Mucosa of gallbladder (tissue), 1 donor: ENCODE data around the gene TMEM94. TPM values are rescaled to one million over a fixed set of nuclear protein-coding genes. Genes with fewer than 3 reads are reported as not detected.
"Not testable (repeated sequence)": the region's sequence is repeated elsewhere in the genome, so short reads cannot be mapped to it uniquely, and the experiment has no call there.

Source experiments
- DNase-seq: peaks from one replicate; pipeline ENCODE4 v3.0.0-alpha.2; 2020; ENCODE audit warnings: low spot score
- total RNA-seq: library from RNA; stranded (reverse); gene quantifications from one replicate; pipeline ENCODE4 v1.2.1, GENCODE V29; 2021
- donor health status: DM: no; HTN: no; CAD: no.

The TMEM94 gene
- total RNA-seq, 1 donor from 2014 or later = 106 TPM

DNA sequence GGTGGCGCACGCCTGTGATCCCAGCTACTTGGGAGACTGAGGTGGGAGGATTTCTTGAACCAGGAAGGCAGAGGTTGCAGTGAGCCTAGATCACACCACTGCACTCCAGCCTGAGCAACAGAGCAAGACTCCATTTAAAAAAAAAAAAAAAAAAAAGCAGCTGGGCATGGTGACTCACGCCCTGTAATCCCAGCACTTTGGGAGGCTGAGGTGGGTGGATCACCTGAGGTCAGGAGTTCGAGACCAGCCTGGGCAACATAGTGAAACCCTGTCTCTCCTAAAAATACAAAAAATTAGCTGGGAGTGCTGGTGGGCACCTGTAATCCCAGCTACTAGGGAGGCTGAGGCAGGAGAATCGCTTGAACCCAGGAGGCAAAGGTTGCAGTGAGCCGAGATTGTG lies 10.5 kb upstream of the TMEM94 start:
- DNase-seq = not testable (repeated sequence)

DNA sequence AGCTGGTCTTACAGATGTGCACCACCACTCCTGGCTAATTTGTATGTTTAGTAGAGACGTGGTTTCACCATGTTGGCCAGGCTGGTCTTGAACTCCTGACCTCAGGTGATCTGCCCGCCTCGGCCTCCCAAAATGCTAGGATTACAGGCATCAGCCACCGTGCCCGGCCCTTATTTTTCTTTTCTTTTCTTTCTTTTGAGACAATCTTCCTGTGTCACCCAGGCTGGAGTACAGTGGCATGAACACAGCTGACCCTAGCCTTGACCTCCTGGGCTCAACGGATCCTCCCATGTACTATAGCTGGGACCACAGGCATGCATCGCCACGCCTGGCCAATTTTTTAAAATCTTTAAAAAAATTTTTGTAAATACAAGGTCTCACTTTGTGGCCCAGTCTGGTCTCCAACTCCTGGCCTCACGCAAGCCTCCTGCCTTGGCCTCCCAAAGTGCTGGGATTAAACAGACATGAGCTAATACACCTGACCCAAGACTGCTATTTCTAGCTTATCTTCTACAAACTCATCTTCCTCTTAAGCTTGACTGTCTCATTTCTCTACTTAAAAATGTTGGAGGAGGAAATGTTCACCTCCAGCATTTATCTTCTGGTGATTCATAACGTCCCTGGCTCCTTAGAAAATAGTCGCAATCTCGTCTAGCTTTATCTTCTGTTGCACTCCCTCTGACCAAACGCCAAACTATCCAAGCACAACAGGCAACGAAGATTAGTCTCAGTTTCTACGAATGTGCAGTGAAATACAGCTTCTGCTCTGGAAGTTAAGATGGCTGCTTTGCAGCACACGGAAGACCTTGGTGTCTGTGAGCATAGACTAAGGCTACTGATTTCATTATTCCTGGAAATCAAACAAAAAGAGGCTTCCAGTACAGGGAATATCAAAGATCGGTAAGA lies 8.2 kb upstream of the TMEM94 start:
- no peak for DNase-seq

DNA sequence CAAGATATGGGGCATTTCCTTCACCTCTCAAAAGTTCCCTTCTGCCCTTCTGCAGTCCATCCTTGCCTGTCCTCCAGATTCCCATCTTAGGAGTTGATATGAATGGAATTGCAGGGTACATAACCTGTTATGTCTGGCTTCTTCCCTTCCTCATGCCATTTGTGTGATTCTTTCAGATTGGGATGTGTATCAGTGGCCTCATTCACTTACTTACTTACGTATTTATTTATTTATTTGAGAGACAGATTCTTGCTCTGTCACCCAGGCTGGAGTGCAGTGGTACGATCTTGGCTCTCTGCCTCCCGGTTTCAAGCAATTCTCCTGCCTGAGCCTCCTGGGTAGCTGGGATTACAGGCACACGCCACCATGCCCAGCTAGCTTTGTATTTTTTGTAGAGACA lies 6.2 kb upstream of the TMEM94 start:
- DNase-seq = no peak

DNA sequence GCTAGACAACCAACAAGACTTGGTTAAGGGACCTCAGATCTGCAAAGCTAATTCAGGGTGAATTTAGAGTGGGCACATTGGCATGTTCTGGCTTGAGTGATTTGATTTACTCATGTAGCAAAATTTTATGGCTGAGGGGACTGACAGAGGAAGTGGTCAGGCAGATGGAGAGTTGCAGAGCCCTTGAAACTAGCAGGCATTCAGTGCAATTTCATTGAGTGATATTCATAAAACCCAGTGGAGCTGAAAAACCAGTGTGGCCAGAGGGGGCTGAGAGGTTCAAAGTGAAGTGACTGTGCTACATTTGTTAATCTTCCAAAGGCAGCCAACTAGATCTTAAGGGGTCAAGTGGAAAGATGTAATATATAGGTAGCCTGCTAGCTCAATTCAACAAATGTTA lies 2.2 kb upstream of the TMEM94 start:
- no peak for DNase-seq

DNA sequence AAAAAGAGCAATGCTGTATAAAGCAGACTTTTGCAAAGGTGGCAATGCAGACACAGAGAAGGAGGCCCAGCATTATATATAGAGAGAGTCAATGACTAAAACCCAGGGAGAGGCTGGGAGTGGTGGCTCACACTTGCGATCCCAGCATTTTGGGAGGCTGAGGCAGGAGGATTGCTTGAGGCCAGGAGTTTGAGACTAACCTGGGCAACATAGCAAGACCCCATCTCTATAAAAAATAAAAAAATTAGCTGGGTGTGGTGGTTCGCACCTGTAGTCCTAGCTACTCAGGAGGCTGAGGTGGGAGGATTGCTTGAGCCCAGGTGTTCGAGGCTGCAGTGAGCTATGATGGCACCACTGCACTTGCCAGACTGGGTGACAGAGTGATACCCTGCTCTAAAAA lies 1.8 kb upstream of the TMEM94 start:
- not testable (repeated sequence) for DNase-seq

DNA sequence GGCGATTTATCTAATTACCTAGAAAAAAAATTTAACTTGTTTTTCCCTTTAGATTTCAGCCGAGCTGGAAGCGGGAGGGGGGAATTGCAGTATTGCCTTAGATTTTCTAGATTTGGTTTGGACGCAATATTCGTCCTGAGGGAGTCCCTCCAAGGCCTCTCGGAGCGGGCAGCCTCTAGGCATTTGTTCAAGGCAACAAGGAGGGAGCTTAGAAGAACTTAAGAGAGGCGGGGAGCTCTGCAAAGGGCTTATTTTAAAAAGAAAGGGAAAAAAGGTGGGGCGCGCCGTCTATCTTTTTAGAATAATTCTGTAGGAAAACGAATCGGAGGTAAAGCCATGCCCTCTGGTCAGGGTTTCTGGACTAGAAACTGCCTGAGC lies 407 bp upstream of the TMEM94 start:
- no peak for DNase-seq

DNA sequence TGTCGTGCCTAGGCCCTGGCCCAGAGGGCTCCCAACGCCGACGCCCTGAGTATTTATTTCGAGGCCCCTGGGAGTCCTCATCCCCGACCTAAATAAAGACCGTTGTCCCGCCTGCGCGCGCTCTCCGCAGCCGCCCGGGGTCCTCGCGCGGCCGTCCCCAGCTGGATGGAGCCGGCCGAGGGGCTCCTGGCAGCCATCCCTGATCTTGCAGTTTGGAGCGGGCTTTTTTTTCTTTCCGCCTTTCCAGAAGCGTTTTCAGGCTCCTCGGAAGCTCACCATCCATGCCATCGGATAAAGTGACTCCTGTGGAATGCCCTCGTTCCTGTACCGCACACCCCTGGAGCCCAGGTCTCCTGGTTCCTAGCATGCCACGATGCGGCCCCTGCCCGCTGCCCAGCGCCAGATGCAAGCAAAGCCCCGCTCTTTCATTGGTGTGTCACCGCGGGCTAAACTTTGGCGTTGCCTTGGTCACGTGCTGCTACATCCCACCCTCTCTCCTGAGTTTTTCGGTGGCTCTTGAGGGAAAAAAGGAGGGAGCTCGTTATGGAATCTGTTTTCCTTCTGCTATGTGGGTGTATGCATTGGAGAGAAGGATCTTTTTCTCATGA lies 716 bp downstream of the TMEM94 start:
- peak; percentile 18 for DNase-seq

DNA sequence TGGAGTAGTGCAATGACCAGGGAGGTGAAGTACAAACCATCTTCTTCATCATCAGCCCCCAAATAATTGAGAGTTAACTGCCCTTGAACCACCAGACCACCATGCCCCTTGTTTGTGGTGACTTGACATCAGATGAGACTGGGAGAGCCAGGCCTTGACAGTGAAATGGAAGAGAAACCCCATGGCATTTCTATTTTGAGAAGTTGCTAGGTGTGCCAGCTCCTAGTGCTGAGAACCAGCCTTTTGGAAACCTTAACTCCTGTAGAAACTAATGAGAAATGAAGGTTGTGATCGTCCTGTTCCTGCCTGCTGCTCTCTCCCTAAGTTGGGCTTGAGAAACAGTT lies 2.8 kb downstream of the TMEM94 start:
- DNase-seq = no peak

DNA sequence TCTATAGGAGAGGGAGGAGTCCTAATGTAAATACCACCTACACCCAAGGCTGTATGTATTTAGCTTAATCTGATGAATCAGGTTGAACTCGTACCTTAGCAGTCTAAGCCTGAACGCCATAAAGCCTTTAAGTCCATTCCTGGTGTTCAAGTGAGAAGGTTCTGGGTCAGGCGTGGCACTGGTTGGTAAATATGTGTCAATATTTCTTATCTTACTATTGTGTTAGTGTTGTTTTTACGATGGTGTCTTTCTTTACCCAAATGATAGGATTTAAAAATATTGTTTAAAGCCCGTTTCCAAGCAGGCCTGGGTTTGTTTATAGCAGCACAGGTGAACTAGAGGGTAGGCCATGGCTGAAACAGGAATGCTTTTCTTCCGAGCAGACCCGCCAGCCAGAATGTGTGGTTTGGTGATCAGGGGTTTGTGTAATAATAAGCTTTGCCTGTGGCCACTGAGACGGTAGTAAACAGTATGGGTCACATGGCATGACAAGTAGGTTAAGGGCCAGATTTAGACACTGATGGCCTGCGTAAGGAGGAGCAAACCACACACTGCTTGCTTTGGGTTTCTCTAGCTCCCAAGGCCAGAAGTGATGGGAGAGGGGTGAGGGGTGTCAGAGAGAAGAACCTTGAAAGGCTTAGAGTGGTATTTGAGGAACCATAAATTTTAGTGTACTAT lies 3.3 kb downstream of the TMEM94 start:
- no peak for DNase-seq

DNA sequence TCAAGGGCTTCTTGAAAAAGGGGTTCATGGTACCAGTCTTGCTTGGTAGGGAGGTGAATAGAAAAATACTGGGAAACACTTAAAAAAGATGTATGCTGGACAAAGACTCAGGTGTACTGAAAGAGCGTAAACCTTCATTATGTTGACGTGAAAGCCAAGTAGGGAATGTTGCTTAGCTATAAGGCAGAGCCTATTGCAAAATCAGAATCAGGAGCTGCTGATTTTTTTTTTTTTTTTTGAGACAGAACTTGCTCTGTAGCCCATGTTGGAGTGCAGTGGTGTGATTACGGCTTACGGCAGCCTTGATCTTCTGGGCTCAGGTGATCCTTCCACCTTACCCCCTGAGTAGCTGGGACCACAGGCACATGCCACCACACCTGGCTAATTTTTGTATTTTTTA lies 3.9 kb downstream of the TMEM94 start:
- DNase-seq = no peak

DNA sequence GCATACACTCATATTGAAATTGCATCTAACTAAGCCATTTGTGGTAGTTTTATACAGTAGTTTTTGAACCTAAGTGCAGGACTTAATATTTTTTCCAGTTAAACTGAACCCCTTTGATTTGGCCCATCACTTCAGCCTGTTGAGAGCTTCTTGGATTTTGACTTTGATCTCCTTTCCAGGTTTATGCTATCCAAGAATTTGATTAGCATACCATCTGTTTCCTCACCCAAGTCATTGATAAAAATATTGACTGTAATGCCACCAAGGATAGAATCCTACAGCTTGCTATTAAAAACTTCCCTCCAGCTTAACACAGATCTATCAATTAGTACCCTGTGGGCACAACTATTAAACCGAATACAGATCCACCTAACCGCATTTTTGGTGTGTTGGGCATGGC lies 7.2 kb downstream of the TMEM94 start:
- no peak for DNase-seq

DNA sequence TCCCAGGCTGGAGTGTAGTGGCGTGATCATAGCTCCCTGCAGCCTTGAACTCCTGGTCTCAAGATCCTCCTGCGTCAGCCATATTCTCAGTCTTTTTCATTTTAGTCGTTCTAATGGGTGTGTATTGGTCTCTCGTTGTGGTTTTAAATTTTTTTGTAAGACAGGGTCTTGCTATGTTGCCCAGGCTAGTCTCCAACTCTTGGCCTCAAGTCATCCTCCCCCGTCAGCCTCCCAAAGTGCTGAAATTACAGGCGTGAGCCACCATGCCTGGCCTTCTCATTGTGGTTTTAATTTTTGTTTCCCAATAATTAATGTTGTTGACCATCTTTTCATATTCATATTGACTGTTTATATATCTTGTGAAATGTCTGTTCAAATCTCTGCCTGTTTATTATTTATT lies 8.6 kb downstream of the TMEM94 start:
- DNase-seq = no peak

DNA sequence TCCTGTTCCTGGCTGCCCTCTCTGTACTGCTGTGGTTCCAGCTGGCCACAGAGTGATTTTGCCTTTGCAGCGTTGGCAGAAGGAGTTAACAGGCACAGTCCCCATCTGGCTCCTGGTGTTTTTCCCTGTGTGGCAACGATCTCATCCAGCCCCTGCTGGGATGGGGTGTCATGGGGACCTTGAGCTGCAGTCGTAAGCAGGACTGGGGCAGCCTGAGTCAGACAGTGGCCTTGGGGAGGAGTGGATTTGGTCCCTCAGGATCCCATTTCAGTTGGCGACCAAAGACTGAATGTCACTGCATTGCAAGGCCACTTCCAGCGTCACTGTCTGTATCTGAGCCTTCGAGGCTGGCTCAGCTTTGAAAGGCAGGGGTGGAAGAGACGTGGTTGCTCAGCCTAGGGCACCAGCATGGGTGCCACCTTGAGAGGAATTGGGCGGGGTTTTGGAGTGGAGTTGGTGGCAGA lies 11.9 kb downstream of the TMEM94 start:
- DNase-seq = no peak

DNA sequence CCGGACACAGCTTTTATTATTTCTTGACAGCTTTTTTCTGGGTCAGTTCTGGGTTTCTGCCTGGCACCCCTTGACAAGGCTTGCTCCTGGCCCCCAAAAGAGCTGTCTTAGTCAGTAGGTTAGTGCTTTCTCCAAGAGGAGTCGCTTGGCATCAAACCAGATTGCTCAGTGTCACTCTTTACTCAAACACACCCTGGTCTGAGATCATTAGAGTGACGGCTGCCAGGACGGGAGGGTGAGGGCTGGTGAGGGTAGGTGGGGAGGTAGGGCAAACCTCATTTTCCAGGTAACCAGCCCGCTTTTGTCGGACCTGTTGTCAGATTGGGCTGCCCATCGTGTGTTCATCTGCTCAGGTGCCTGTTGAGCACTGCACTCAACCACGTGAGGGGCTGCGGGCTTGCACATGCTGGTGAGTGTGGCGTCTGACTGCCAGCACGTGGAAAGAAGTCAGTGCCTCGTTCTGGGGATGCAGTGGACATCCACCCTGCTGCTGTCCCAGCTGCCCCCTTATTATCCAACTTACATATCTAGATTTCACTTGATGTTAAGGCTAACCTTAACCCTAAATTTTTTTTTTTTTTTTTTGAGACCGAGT lies 12.4 kb downstream of the TMEM94 start:
- DNase-seq = no peak

DNA sequence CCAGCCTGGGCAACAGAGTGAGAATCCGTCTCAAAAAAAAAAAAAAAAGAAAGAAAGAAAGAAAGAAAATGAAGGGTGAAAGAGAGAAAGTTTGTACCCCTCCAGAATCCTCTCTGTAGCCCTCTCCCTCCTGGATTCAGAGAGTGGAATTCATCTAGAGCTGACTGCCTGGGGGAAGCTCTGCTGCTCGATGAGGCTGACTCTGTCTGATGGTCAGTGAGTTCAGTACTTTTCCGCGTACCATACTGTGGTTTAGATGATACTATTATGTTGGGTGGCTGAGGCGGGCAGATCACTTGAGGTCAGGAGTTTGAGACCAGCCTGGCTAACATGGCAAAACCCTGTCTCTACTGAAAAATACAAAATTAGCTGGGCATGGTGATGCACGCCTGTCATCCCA lies 14.8 kb downstream of the TMEM94 start:
- DNase-seq = no peak

DNA sequence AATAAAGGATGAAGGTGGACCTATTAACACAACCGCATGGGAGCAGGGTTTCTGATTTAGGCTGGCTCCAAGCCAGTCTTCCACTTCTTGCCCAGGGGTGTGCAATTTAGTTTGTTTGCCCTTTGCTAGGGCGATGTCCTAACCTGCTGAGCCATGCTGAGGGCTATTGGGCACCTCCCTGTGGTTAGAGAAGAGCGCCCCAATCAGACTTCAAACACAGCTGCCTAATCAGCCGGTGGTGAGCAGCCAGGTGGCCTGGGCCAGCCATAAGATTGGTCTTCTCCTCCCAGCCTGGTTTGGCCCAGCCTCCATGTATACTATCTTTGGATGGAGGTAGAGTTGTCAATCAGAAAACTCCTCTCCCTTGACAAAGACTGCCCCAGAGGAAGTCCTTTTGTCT lies 15.7 kb downstream of the TMEM94 start:
- DNase-seq = no peak

DNA sequence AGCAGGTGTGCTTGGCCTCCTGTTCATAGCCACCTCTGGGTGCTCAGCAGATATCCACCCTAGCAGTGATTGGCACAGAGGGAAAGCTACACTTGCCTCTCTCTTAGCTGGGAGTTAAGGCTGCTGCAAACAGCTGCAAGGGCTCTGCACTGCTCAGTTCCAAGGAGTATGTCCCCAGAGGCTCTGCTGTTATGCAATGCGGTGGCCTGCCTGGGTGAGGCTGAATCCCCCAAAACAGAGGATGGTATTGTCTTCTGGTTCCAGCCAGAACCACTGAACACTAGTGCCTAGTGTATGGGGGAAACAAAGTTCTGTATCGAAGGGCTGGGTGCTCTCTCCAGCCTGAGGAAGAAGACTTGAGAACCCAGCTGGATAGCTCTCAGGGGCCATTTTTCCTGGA lies 16.8 kb downstream of the TMEM94 start:
- no peak for DNase-seq

DNA sequence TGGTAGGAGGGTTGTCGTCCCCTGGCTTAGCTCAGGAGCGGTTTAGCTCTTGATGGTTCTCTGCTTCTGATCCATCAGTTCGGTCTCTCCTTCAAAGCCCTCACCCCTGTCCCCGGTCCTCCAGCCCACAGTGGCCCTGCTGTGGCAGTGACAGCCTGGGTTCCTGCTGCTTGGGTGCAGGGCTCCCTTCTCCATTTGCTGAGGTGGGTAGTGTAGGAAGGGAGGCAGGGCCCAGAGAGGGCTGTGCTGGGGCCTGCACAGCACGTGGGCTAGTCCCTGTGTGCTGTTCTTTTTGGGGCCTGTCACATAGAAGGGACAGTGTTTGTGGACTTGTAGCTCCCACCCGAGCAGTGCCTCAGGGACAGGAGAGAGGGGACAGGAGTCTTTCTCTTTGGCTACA lies 18.3 kb downstream of the TMEM94 start:
- no peak for DNase-seq

DNA sequence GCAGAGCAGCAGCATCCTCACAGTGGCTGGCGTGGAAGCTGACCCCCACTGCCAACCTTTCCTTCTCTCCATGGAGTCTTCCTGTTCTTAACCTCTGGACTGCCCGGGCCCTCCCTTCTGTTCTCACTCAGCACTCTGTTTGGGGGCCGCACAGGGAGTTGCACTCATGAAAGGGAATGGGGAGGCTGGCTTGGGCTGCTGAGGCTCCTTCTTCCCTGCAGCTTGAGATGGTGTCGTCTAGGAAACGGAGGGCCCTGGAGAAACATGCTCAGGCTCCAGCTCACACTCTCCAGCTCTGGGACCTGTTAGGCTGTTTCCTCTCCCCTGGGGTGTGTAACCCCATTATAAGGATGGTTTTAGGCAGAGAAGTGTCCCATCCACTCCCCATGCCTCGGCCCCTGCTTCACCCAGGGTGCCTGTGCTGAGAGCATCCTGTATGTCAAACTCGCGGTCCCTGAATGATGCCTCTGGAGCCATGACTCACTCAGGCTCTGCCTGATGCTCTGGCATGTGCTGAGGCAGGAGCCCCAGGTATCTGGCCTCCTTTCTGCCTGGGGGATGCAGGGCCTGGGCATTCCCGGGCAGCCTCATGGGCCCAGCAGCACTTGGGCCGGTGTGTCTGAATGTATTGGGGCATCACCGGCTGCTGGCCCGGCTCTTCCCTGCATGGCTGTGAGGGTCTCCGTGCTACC lies 18.9 kb downstream of the TMEM94 start:
- no peak for DNase-seq

DNA sequence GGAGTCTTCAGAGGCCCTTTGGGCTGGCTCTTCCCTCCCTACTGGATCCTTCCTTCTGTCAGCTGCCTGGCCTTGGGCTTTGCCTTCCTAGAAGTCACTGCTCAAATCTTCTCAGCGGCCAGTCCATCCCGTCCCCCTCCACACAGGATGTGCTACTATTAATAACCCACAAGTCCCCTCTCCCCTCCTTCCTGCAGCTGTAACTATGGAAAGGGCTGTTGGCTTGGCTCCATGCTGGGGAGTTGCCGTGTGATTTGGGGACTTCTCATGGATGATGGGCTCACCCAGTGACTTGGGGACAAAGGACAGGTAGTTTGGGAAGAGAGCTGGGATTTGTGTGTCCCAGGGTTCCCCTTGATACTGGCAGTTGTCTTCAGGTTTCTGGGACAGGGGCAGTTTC lies 19.4 kb downstream of the TMEM94 start:
- no peak for DNase-seq

DNA sequence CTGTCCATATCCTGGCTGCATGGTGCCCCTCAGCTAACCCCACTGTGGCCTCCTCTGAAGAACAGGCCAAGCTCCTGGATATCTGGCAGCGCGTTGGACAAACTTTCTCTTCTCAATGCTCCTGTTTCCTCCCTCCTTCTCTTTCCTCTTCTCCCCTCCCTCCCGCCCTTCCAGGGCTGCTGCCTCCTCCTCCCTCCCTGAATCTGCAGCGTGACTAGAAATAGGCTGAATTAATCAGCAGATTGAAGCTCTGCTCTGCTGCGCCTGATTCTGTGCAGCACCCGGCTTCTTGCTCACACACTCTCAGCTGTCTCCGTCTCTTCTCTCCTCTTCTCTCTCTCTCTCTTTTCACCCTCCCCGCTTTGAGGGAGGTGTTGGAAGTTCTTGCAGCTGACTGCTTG lies 19.8 kb downstream of the TMEM94 start:
- DNase-seq = no peak
